Osteocyte (in vitro differentiated cells): ENCODE data around the gene TBCD. TPM values are rescaled to one million over a fixed set of nuclear protein-coding genes. Genes with fewer than 3 reads are reported as not detected.

Experiments used
- total RNA-seq: library from RNA; stranded (reverse); gene quantifications from 2 replicates; pipeline ENCODE4 v1.2.1, GENCODE V29; 2021

Gene TBCD
- total RNA-seq, 1 donor from 2014 or later = 74.0 TPM

Other genes starting within 250 kb of the TBCD start
- gene FOXK2, start 232.3 kb upstream of the TBCD start, total RNA-seq = 59.9 and 65.1 TPM in 2 replicates
- gene WDR45B, start 103.6 kb upstream of the TBCD start, total RNA-seq = 75.6 and 78.5 TPM in 2 replicates
- 13.4 and 14.7 TPM in 2 replicates for gene RAB40B, start 53.4 kb upstream of the TBCD start, total RNA-seq
- gene FN3KRP, start 35.4 kb upstream of the TBCD start, total RNA-seq = 31.7 and 33.0 TPM in 2 replicates
- 22.9 and 25.2 TPM in 2 replicates for gene FN3K, start 16.4 kb upstream of the TBCD start, total RNA-seq
- gene ZNF750, start 88.0 kb downstream of the TBCD start, total RNA-seq = not detected in 2 replicates